Measurements from ENCODE around the gene FAM168A. TPM values are rescaled to one million over a fixed set of nuclear protein-coding genes. Genes with fewer than 3 reads are reported as not detected.

The FAM168A gene
- total and polyA plus RNA-seq, 2 of the 8 experiments (the other 6 are each of a cell fraction or from before 2014, with no cell fraction given) = 17.1 to 21.6 TPM

- no peak for TF ChIP-seq USF2 (IDR thresholded peaks at IDR 0.05; ENCODE audit: low read length)
- TF ChIP-seq CBX5 (IDR thresholded peaks at IDR 0.05; ENCODE audit: low read depth, low read length) = no peak
- no peak for TF ChIP-seq SIX5 (IDR thresholded peaks at IDR 0.05; ENCODE audit: low read depth, low read length)
Observed at GRCh38 chr11:73372375-73372993, 225.4 kb downstream of the FAM168A start (continued).

All from H1 (cell line).